Parathyroid adenoma (tissue), 2 donors: ENCODE measurements around the gene ACOX3.
"Not testable (repeated sequence)": the region's sequence is repeated elsewhere in the genome, so short reads cannot be mapped to it uniquely, and the experiment has no call there.

ENCODE experiments used
- H2AFZ ChIP-seq: fragments of 300-600 bp; sonication (generic); one replicate; pipeline ENCODE4 v1.7.0; 2017; ENCODE audit warnings: antibody characterized with exemption, mild to moderate bottlenecking
- H3K27ac ChIP-seq: fragments of 300-600 bp; sonication (generic); one replicate; pipeline ENCODE4 v1.7.0; 2017
- H3K27me3 ChIP-seq: fragments of 300-600 bp; sonication (generic); one replicate; pipeline ENCODE4 v1.7.0; 2017; ENCODE audit warnings: low read length; ENCODE audit not compliant: control insufficient read depth, insufficient read depth
- H3K36me3 ChIP-seq: fragments of 300-600 bp; sonication (generic); one replicate; pipeline ENCODE4 v1.7.0; 2017; ENCODE audit warnings: low read length; ENCODE audit not compliant: control insufficient read depth, insufficient read depth
- H3K4me1 ChIP-seq: fragments of 300-600 bp; sonication (generic); one replicate; pipeline ENCODE4 v1.7.0; 2017; ENCODE audit warnings: control low read depth
- H3K4me2 ChIP-seq: fragments of 300-600 bp; sonication (generic); one replicate; pipeline ENCODE4 v1.7.0; 2017; ENCODE audit warnings: low read length
- H3K4me3 ChIP-seq: fragments of 300-600 bp; sonication (generic); one replicate; pipeline ENCODE4 v1.7.0; 2017; ENCODE audit warnings: low read depth, low read length
- H3K79me2 ChIP-seq: fragments of 300-600 bp; sonication (generic); one replicate; pipeline ENCODE4 v1.7.0; 2017; ENCODE audit warnings: control low read depth
- H3K9ac ChIP-seq: fragments of 300-600 bp; sonication (generic); one replicate; pipeline ENCODE4 v1.7.0; 2017; ENCODE audit warnings: mild to moderate bottlenecking
- H3K9me3 ChIP-seq: fragments of 300-600 bp; sonication (generic); one replicate; pipeline ENCODE4 v1.7.0; 2017; ENCODE audit warnings: low read length; ENCODE audit not compliant: control insufficient read depth
- CTCF ChIP-seq: fragments of 300-600 bp; sonication (generic); IDR thresholded peaks from one replicate; pipeline ENCODE4 v1.7.0; 2017; ENCODE audit warnings: antibody characterized with exemption, mild to moderate bottlenecking
- donor health status: primary hyperparathyroidism.

ACOX3 gene

GRCh38 chr4:8388528-8388870, 52.0 kb downstream of the ACOX3 start:
- Histone ChIP-seq H3K27me3 (no peaks in the 10 kb centered on the region), H3K4me2 (no peak overlapping the region), H3K27ac (no peak overlapping the region), H3K9me3 (no peaks in the 10 kb centered on the region), H3K4me1 (no peaks in the 10 kb centered on the region), H3K36me3 (no peaks in the 10 kb centered on the region), H3K79me2 (no peaks in the 10 kb centered on the region), H2AFZ (no peak overlapping the region), H3K4me3 (no peak overlapping the region), H3K9ac (no peak overlapping the region)
- no peak for TF ChIP-seq CTCF

GRCh38 chr4:8387615-8388527, 52.7 kb downstream of the ACOX3 start:
- H3K36me3 ChIP-seq = no peaks in the 10 kb centered on the region
- no peak overlapping the region for H3K9ac ChIP-seq
- H3K27ac ChIP-seq = no peak overlapping the region
- H3K27me3 ChIP-seq = no peaks in the 10 kb centered on the region
- no peak overlapping the region for H3K4me3 ChIP-seq
- no peak overlapping the region for H2AFZ ChIP-seq
- no peaks in the 10 kb centered on the region for H3K79me2 ChIP-seq
- H3K9me3 ChIP-seq = no peaks in the 10 kb centered on the region
- H3K4me1 ChIP-seq = no peaks in the 10 kb centered on the region
- TF ChIP-seq CTCF = no peak
- H3K4me2 ChIP-seq = no peak overlapping the region

- Histone ChIP-seq H3K9me3 (no peaks in the 10 kb centered on the region), H3K27ac (no peak overlapping the region), H2AFZ (no peak overlapping the region), H3K36me3 (no peaks in the 10 kb centered on the region), H3K4me1 (no peaks in the 10 kb centered on the region), H3K9ac (no peak overlapping the region), H3K4me2 (no peak overlapping the region), H3K4me3 (no peak overlapping the region), H3K27me3 (no peaks in the 10 kb centered on the region), H3K79me2 (no peaks in the 10 kb centered on the region)
- no peak for TF ChIP-seq CTCF
Measured at GRCh38 chr4:8387194-8387593, 53.3 kb downstream of the ACOX3 start.

- TF ChIP-seq CTCF = no peak
- Histone ChIP-seq H3K27me3 (no peaks in the 10 kb centered on the region), H3K4me2 (no peak overlapping the region), H3K9ac (no peak overlapping the region), H3K27ac (no peak overlapping the region), H3K79me2 (no peaks in the 10 kb centered on the region), H3K36me3 (no peaks in the 10 kb centered on the region), H3K9me3 (no peaks in the 10 kb centered on the region), H3K4me1 (no peaks in the 10 kb centered on the region), H3K4me3 (no peak overlapping the region), H2AFZ (no peak overlapping the region)
Measured at GRCh38 chr4:8386731-8387130, 53.8 kb downstream of the ACOX3 start.

GRCh38 chr4:8386131-8386530, 54.4 kb downstream of the ACOX3 start:
- H3K4me1 ChIP-seq, H3K4me2 ChIP-seq, H3K4me3 ChIP-seq, H3K27ac ChIP-seq, H3K9ac ChIP-seq, H3K36me3 ChIP-seq, H3K27me3 ChIP-seq, H3K79me2 ChIP-seq, H2AFZ ChIP-seq, H3K9me3 ChIP-seq: not testable (repeated sequence)
